GM19099 (cell line): ENCODE data around the gene LRRC37B.

Experiments
- POLR2A ChIP-seq: IDR thresholded peaks from 3 replicates; pipeline ENCODE4 v1.6.1; 2011; ENCODE audit warnings: low read depth; ENCODE audit not compliant: insufficient read length; ENCODE audit errors: extremely low read depth

Gene LRRC37B

DNA sequence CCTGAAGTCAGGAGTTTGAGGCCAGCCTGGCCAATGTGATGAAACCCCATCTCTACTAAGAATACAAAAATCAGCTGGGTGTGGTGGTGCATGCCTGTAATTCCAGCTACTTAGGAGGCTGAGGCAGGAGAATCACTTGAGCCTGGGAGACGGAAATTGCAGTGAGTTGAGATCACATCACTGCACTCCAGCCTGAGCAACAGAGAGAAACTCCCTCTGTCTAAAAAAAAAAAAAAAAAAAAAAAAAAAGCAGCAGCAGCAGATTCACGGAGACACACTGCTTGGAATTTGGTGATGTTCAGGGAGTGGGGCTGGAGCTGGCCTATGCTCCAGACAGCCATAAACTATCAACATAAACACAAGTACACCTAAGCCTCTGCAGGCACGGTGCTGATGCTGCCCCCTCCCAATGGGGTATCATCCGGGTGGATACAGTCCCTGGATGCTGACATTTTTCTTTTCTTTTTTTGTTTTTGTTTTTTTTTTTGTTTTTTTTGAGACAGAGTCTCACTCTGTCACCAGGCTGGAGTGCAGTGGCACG lies 95.5 kb downstream of the LRRC37B start:
- TF ChIP-seq POLR2A, result no peak
